Stimulated activated CD8-positive, alpha-beta memory T cell treated with anti-CD3 and anti-CD28 coated beads, Interleukin-12 subunit alpha, Interleukin-12 subunit beta, amount 100 ng/mL, for 1 hour (primary cell): ENCODE measurements around the gene CDH13.

Source experiments
- DNase-seq: peaks from one replicate; pipeline ENCODE4 v3.0.0-alpha.2; 2020; ENCODE audit warnings: low read depth

The CDH13 gene

GRCh38 chr16:83682116-83682867 is 1055.5 kb downstream of the CDH13 start:
- DNase-seq = no peak

- no peak for DNase-seq
These were observed 1056.1 kb downstream of the CDH13 start for GRCh38 chr16:83682868-83683235.

- no peak for DNase-seq
These were observed 1058.9 kb downstream of the CDH13 start for GRCh38 chr16:83685615-83686165.

- DNase-seq = no peak
These were observed 1060.0 kb downstream of the CDH13 start for GRCh38 chr16:83686726-83687125.

- DNase-seq = no peak
These were observed 1062.6 kb downstream of the CDH13 start for GRCh38 chr16:83689385-83689831.

- DNase-seq = no peak
These were observed 1065.5 kb downstream of the CDH13 start for GRCh38 chr16:83692224-83692623.

GRCh38 chr16:83698964-83699363 is 1072.2 kb downstream of the CDH13 start:
- no peak for DNase-seq

- no peak for DNase-seq
These were observed 1073.0 kb downstream of the CDH13 start for GRCh38 chr16:83699817-83700216.

GRCh38 chr16:83700918-83701317 is 1074.1 kb downstream of the CDH13 start:
- DNase-seq = no peak

GRCh38 chr16:83701494-83701893 is 1074.7 kb downstream of the CDH13 start:
- DNase-seq = no peak

- DNase-seq = no peak
These were observed 1077.9 kb downstream of the CDH13 start for GRCh38 chr16:83704656-83705055.

GRCh38 chr16:83705856-83706255 is 1079.1 kb downstream of the CDH13 start:
- DNase-seq = no peak

GRCh38 chr16:83706394-83706793 is 1079.6 kb downstream of the CDH13 start:
- DNase-seq = no peak

GRCh38 chr16:83711069-83711468 is 1084.3 kb downstream of the CDH13 start:
- no peak for DNase-seq

GRCh38 chr16:83713597-83713996 is 1086.8 kb downstream of the CDH13 start:
- DNase-seq = no peak

GRCh38 chr16:83714286-83714685 is 1087.5 kb downstream of the CDH13 start:
- DNase-seq = no peak

GRCh38 chr16:83715217-83715920 is 1088.6 kb downstream of the CDH13 start:
- no peak for DNase-seq

GRCh38 chr16:83717308-83717707 is 1090.5 kb downstream of the CDH13 start:
- no peak for DNase-seq

GRCh38 chr16:83717814-83718213 is 1091.0 kb downstream of the CDH13 start:
- DNase-seq = no peak

- DNase-seq = no peak
These were observed 1093.4 kb downstream of the CDH13 start for GRCh38 chr16:83720213-83720612.

- no peak for DNase-seq
These were observed 1094.2 kb downstream of the CDH13 start for GRCh38 chr16:83720981-83721380.

GRCh38 chr16:83721676-83722075 is 1094.9 kb downstream of the CDH13 start:
- no peak for DNase-seq

GRCh38 chr16:83722456-83723183 is 1095.9 kb downstream of the CDH13 start:
- no peak for DNase-seq
